Smooth muscle cell (in vitro differentiated cells): ENCODE results near the gene NAMPT. TPM values are rescaled to one million over a fixed set of nuclear protein-coding genes. Genes with fewer than 3 reads are reported as not detected.
A peak's percentile ranks its signal among the peaks of the same experiment; 100 is the strongest.

Experiments
- DNase-seq: peaks from one replicate; lab custom pipeline; 2025; ENCODE audit not compliant: unreplicated experiment; lab: John Stamatoyannopoulos, UW
- H2AFZ ChIP-seq: fragments of 200-600 bp; sonication (generic); 2 replicates; pipeline ENCODE4 v1.6.0; 2016; ENCODE audit warnings: antibody characterized with exemption, low read depth, mild to moderate bottlenecking
- H3F3A ChIP-seq: fragments of 200-600 bp; sonication (generic); 2 replicates; pipeline ENCODE4 v1.6.0; 2017; ENCODE audit warnings: antibody characterized with exemption, low read depth
- H3K27ac ChIP-seq: fragments of 200-600 bp; sonication (generic); 2 replicates; pipeline ENCODE4 v1.5.1; 2016; ENCODE audit warnings: low read depth, mild to moderate bottlenecking
- H3K27me3 ChIP-seq: fragments of 200-600 bp; sonication (generic); 2 replicates; pipeline ENCODE4 v1.6.1; 2016; ENCODE audit warnings: low read depth, mild to moderate bottlenecking
- H3K36me3 ChIP-seq: fragments of 200-600 bp; sonication (generic); 2 replicates; pipeline ENCODE4 v1.5.1; 2016; ENCODE audit warnings: low read depth
- H3K4me1 ChIP-seq: fragments of 200-600 bp; sonication (generic); 2 replicates; pipeline ENCODE4 v1.5.1; 2016; ENCODE audit warnings: low read depth
- H3K4me2 ChIP-seq: fragments of 200-600 bp; sonication (generic); 2 replicates; pipeline ENCODE4 v1.6.0; 2016; ENCODE audit warnings: mild to moderate bottlenecking
- H3K4me3 ChIP-seq: fragments of 200-600 bp; sonication (generic); 2 replicates; pipeline ENCODE4 v1.5.1; 2016; ENCODE audit warnings: mild to moderate bottlenecking
- H3K79me2 ChIP-seq: fragments of 200-600 bp; sonication (generic); 2 replicates; pipeline ENCODE4 v1.6.0; 2016; ENCODE audit warnings: low read depth, mild to moderate bottlenecking
- H3K9ac ChIP-seq: fragments of 200-600 bp; sonication (generic); 2 replicates; pipeline ENCODE4 v1.6.0; 2016; ENCODE audit warnings: low read depth
- H3K9me3 ChIP-seq: fragments of 200-600 bp; sonication (generic); replicated peaks from 2 replicates; pipeline ENCODE4 v1.5.1; 2016; ENCODE audit warnings: low read depth
- H4K20me1 ChIP-seq: fragments of 200-600 bp; sonication (generic); 2 replicates; pipeline ENCODE4 v1.6.0; 2016; ENCODE audit warnings: low read depth
- WGBS: methylation state at CpG from one replicate; pipeline ENCODE4 v1.1.7; 2016; ENCODE audit warnings: low lambda C conversion rate; 5-methylcytosine and 5-hydroxymethylcytosine counted together
- polyA plus RNA-seq: library from polyadenylated mRNA; unstranded; fragments of >200 nt; fragmentation: Nextera tagmentation; extraction: Ambion mirVana; gene quantifications from 2 replicates; pipeline ENCODE4 v1.2.1, GENCODE V29; 2016
- small RNA-seq: library from RNA; depleted of rRNA; stranded (forward); fragments of <200 nt; gene quantifications from one replicate; pipeline ENCODE3, GENCODE V24; 2014
- total RNA-seq: library from RNA; depleted of rRNA; stranded (reverse); fragments of >200 nt; gene quantifications from 2 replicates; pipeline ENCODE4 v1.2.3, GENCODE V29; 2014
- TF ChIP-seq, protein P1 (sequence below): fragments of 200-600 bp; sonication (generic); IDR thresholded peaks from 2 replicates; pipeline ENCODE4 v1.5.1; 2017; ENCODE audit warnings: borderline replicate concordance, mild to moderate bottlenecking, antibody characterized with exemption; ENCODE audit not compliant: insufficient read depth, poor library complexity, severe bottlenecking

NAMPT gene
- total and polyA plus RNA-seq, 2 experiments from 2014 or later: 49.1 to 189 TPM

- no peak overlapping the region for H3K9ac ChIP-seq
- no peaks in the 10 kb centered on the region for H3K4me1 ChIP-seq
- no peaks in the 10 kb centered on the region for H3F3A ChIP-seq
- no peak overlapping the region for H3K4me3 ChIP-seq
- no peak overlapping the region for H3K27ac ChIP-seq
- no peak for DNase-seq
- no peaks in the 10 kb centered on the region for H3K27me3 ChIP-seq
- TF ChIP-seq, protein P1, sequence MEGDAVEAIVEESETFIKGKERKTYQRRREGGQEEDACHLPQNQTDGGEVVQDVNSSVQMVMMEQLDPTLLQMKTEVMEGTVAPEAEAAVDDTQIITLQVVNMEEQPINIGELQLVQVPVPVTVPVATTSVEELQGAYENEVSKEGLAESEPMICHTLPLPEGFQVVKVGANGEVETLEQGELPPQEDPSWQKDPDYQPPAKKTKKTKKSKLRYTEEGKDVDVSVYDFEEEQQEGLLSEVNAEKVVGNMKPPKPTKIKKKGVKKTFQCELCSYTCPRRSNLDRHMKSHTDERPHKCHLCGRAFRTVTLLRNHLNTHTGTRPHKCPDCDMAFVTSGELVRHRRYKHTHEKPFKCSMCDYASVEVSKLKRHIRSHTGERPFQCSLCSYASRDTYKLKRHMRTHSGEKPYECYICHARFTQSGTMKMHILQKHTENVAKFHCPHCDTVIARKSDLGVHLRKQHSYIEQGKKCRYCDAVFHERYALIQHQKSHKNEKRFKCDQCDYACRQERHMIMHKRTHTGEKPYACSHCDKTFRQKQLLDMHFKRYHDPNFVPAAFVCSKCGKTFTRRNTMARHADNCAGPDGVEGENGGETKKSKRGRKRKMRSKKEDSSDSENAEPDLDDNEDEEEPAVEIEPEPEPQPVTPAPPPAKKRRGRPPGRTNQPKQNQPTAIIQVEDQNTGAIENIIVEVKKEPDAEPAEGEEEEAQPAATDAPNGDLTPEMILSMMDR: no peak
- no peaks in the 10 kb centered on the region for H3K79me2 ChIP-seq
- WGBS: 59% methylated on average over 6 of the region's 6 CpGs
- H3K9me3 ChIP-seq: no peaks in the 10 kb centered on the region
- H4K20me1 ChIP-seq: no peaks in the 10 kb centered on the region
- no peak overlapping the region for H3K4me2 ChIP-seq
- peak overlapping the region; percentile 7 for H2AFZ ChIP-seq
- no peaks in the 10 kb centered on the region for H3K36me3 ChIP-seq
Observed at GRCh38 chr7:106199813-106200364, 84.9 kb downstream of the NAMPT start.

DNA sequence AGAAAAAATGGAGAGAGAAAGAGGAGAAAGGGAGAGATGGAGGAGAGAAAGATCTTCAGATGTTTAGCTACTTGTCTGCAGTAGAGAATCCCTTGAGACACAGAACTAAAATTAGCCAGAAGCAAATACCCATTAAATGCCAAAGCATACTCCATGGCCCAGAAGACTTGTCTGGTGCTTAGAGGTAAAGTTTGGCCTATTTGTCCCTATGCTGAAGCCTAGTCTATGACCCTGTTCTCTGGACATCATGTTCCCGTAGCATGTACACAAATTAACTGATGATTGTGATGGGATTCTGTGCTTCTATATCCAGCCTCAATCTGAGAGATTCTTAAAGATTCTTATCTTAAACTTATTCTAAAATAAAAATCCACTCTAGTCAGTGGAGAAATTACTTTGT is 85.8 kb downstream of the NAMPT start:
- Histone ChIP-seq H3K4me3 (no peak overlapping the region), H3K79me2 (no peaks in the 10 kb centered on the region), H3K4me1 (no peaks in the 10 kb centered on the region), H3F3A (no peaks in the 10 kb centered on the region), H3K27ac (no peak overlapping the region), H2AFZ (no peak overlapping the region), H3K9ac (no peak overlapping the region), H3K36me3 (no peaks in the 10 kb centered on the region), H4K20me1 (no peaks in the 10 kb centered on the region), H3K27me3 (no peaks in the 10 kb centered on the region), H3K9me3 (no peaks in the 10 kb centered on the region), H3K4me2 (no peak overlapping the region)
- no peak for DNase-seq
- WGBS: 94% methylated on average over 1 of the region's 1 CpG
- TF ChIP-seq, protein P1: no peak

Small RNA genes lying within 50 kb of the gene (small RNA-seq; reads per million reads assigned to genes)
- not detected for gene RNU6-392P

Other genes with a start within 250 kb of the NAMPT start
- 93.3 and 107 TPM in 2 replicates for gene SYPL1, start 172.7 kb downstream of the NAMPT start, total RNA-seq
- 75.2 and 96.0 TPM in 2 replicates for gene SYPL1, start 172.7 kb downstream of the NAMPT start, polyA plus RNA-seq